NB4 (cell line): ENCODE measurements around the gene ICAM3.

ENCODE experiments used
- POLR2A ChIP-seq: IDR thresholded peaks from 2 replicates; pipeline ENCODE4 v1.6.1; 2011; ENCODE audit warnings: mild to moderate bottlenecking; ENCODE audit not compliant: insufficient read length; ENCODE audit errors: extremely low read depth
- TF ChIP-seq, protein P1 (sequence below): IDR thresholded peaks from one replicate; pipeline ENCODE4 v1.5.1; 2012; ENCODE audit warnings: low read depth, low read length

DNA sequence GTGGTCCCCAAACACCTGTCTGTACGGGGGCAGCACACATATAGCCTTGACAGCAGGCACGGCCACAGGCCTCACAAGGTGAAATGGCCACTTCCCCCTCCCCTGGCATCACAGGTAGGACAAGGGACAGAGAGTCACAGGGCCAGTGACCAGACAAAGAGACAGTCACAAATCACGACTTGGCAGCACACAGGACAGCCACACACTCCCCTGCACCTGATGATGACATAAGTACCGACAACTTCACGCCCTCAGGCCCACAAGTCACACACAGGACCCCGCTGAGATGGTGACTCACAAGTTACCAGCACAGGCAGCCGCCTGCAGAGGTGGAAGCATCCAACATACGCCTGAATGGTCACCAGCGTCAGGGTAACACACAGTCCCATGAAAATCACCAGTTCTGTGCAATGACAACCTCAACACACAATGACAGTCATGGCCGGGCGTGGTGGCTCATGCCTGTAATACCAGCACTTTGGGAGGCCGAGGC is 24.4 kb upstream of the ICAM3 start:
- no peak for TF ChIP-seq POLR2A
- TF ChIP-seq, protein P1, sequence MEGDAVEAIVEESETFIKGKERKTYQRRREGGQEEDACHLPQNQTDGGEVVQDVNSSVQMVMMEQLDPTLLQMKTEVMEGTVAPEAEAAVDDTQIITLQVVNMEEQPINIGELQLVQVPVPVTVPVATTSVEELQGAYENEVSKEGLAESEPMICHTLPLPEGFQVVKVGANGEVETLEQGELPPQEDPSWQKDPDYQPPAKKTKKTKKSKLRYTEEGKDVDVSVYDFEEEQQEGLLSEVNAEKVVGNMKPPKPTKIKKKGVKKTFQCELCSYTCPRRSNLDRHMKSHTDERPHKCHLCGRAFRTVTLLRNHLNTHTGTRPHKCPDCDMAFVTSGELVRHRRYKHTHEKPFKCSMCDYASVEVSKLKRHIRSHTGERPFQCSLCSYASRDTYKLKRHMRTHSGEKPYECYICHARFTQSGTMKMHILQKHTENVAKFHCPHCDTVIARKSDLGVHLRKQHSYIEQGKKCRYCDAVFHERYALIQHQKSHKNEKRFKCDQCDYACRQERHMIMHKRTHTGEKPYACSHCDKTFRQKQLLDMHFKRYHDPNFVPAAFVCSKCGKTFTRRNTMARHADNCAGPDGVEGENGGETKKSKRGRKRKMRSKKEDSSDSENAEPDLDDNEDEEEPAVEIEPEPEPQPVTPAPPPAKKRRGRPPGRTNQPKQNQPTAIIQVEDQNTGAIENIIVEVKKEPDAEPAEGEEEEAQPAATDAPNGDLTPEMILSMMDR: no peak
